DOHH2 (cell line): ENCODE data around the gene HIBADH.
"Not testable (repeated sequence)": the region's sequence is repeated elsewhere in the genome, so short reads cannot be mapped to it uniquely, and the experiment has no call there.

Experiments
- H3F3A ChIP-seq: fragments of 200-600 bp; sonication (generic), shearing (Covaris generic); 2 replicates; pipeline ENCODE4 v1.6.0; 2016; ENCODE audit warnings: antibody characterized with exemption, mild to moderate bottlenecking; ENCODE audit not compliant: control insufficient read depth, insufficient read depth
- H3K27ac ChIP-seq: fragments of 200-600 bp; sonication (generic); 2 replicates; pipeline ENCODE4 v1.5.1; 2014; ENCODE audit warnings: low read depth, mild to moderate bottlenecking, low read length, moderate library complexity
- H3K27me3 ChIP-seq: fragments of 200-600 bp; sonication (generic); 2 replicates; pipeline ENCODE4 v1.6.1; 2014; ENCODE audit warnings: mild to moderate bottlenecking, low read length, mixed read lengths; ENCODE audit not compliant: control insufficient read depth
- H3K36me3 ChIP-seq: fragments of 200-600 bp; sonication (generic); 2 replicates; pipeline ENCODE4 v1.6.1; 2014; ENCODE audit warnings: mild to moderate bottlenecking, low read length, moderate library complexity, mixed read lengths; ENCODE audit not compliant: control insufficient read depth
- H3K4me1 ChIP-seq: fragments of 200-600 bp; sonication (generic); 2 replicates; pipeline ENCODE4 v1.6.1; 2014; ENCODE audit warnings: mild to moderate bottlenecking, low read length, mixed read lengths; ENCODE audit not compliant: control insufficient read depth
- H3K4me2 ChIP-seq: fragments of 200-600 bp; sonication (generic); 2 replicates; pipeline ENCODE4 v1.6.0; 2014; ENCODE audit warnings: mild to moderate bottlenecking, low read length, moderate library complexity
- H3K4me3 ChIP-seq: fragments of 200-600 bp; sonication (generic); 2 replicates; pipeline ENCODE4 v1.5.1; 2014; ENCODE audit warnings: mild to moderate bottlenecking, low read length, mixed read lengths
- H3K79me2 ChIP-seq: fragments of 200-600 bp; sonication (generic); 2 replicates; pipeline ENCODE4 v1.6.1; 2014; ENCODE audit warnings: mild to moderate bottlenecking, low read length, mixed read lengths; ENCODE audit not compliant: control insufficient read depth
- H3K9me2 ChIP-seq: fragments of 200-600 bp; sonication (generic); replicated peaks from 2 replicates; pipeline ENCODE4 v1.6.1; 2014; ENCODE audit warnings: mild to moderate bottlenecking, low read length, mixed read lengths; ENCODE audit not compliant: control insufficient read depth
- H3K9me3 ChIP-seq: fragments of 200-600 bp; sonication (generic); 2 replicates; pipeline ENCODE4 v1.6.1; 2014; ENCODE audit warnings: antibody characterized with exemption, low read length, mixed read lengths; ENCODE audit not compliant: control insufficient read depth, insufficient read depth
- H4K20me1 ChIP-seq: fragments of 200-600 bp; sonication (generic); 2 replicates; pipeline ENCODE4 v1.6.0; 2014; ENCODE audit warnings: low read depth, mild to moderate bottlenecking, antibody characterized with exemption, low read length, moderate library complexity; ENCODE audit not compliant: control insufficient read depth, insufficient read depth
- CTCF ChIP-seq: fragments of 200-600 bp; sonication (generic); IDR thresholded peaks from one replicate; pipeline ENCODE4 v1.5.1; 2014; ENCODE audit warnings: antibody characterized with exemption, mild to moderate bottlenecking, low read depth, low read length; ENCODE audit not compliant: poor library complexity, severe bottlenecking
- EZH2phosphoT487 ChIP-seq: fragments of 200-600 bp; sonication (generic); IDR thresholded peaks from 2 replicates; pipeline ENCODE4 v1.6.1; 2017; ENCODE audit warnings: borderline replicate concordance, mild to moderate bottlenecking, antibody characterized with exemption, low read length, moderate library complexity, mixed read lengths

The HIBADH gene

GRCh38 chr7:27640884-27641574 is 21.7 kb downstream of the HIBADH start:
- Histone ChIP-seq H3K79me2 (no peaks in the 10 kb centered on the region), H3K36me3 (peaks cover 4% of the 10 kb centered on the region; the same call in 1 of the 2 replicates), H3F3A (no peaks in the 10 kb centered on the region), H3K4me3 (no peak overlapping the region), H3K9me3 (no peaks in the 10 kb centered on the region), H3K9me2 (no peaks in the 10 kb centered on the region), H4K20me1 (no peaks in the 10 kb centered on the region), H3K4me2 (no peak overlapping the region), H3K27me3 (no peaks in the 10 kb centered on the region), H3K27ac (no peak overlapping the region), H3K4me1 (no peaks in the 10 kb centered on the region)
- TF ChIP-seq EZH2phosphoT487, result no peak

- Histone ChIP-seq H3K9me3 (no peaks in the 10 kb centered on the region), H3F3A (no peaks in the 10 kb centered on the region), H3K27me3 (no peaks in the 10 kb centered on the region), H3K4me3 (no peak overlapping the region), H3K4me2 (no peak overlapping the region), H3K27ac (no peak overlapping the region), H3K9me2 (no peaks in the 10 kb centered on the region), H3K36me3 (peaks cover 7% of the 10 kb centered on the region; the same call in 1 of the 2 replicates), H4K20me1 (no peaks in the 10 kb centered on the region), H3K4me1 (no peaks in the 10 kb centered on the region), H3K79me2 (no peaks in the 10 kb centered on the region)
- TF ChIP-seq EZH2phosphoT487, result no peak
- TF ChIP-seq CTCF, result no peak
Observed at GRCh38 chr7:27639851-27640250, 22.8 kb downstream of the HIBADH start.

GRCh38 chr7:27639048-27639447 is 23.6 kb downstream of the HIBADH start:
- not testable (repeated sequence) for H3F3A ChIP-seq, H3K27me3 ChIP-seq, H3K36me3 ChIP-seq, H3K79me2 ChIP-seq, H3K4me2 ChIP-seq, H4K20me1 ChIP-seq, H3K9me2 ChIP-seq, H3K9me3 ChIP-seq, H3K27ac ChIP-seq, H3K4me1 ChIP-seq, H3K4me3 ChIP-seq

- H3K9me2 ChIP-seq, result no peaks in the 10 kb centered on the region
- no peaks in the 10 kb centered on the region for H3K27me3 ChIP-seq
- H3K9me3 ChIP-seq, result no peaks in the 10 kb centered on the region
- H3K4me1 ChIP-seq, result no peaks in the 10 kb centered on the region
- H3K36me3 ChIP-seq, result peaks cover 8% of the 10 kb centered on the region; the same call in 1 of the 2 replicates
- TF ChIP-seq EZH2phosphoT487 (no peak), CTCF (no peak)
- H3K4me3 ChIP-seq, result no peak overlapping the region
- no peaks in the 10 kb centered on the region for H4K20me1 ChIP-seq
- H3F3A ChIP-seq, result no peaks in the 10 kb centered on the region
- no peak overlapping the region for H3K4me2 ChIP-seq
- no peaks in the 10 kb centered on the region for H3K79me2 ChIP-seq
- H3K27ac ChIP-seq, result no peak overlapping the region
Observed at GRCh38 chr7:27636326-27637006, 26.2 kb downstream of the HIBADH start.
